Measurements from ENCODE around the gene C3orf18.

C3orf18 gene

DNA sequence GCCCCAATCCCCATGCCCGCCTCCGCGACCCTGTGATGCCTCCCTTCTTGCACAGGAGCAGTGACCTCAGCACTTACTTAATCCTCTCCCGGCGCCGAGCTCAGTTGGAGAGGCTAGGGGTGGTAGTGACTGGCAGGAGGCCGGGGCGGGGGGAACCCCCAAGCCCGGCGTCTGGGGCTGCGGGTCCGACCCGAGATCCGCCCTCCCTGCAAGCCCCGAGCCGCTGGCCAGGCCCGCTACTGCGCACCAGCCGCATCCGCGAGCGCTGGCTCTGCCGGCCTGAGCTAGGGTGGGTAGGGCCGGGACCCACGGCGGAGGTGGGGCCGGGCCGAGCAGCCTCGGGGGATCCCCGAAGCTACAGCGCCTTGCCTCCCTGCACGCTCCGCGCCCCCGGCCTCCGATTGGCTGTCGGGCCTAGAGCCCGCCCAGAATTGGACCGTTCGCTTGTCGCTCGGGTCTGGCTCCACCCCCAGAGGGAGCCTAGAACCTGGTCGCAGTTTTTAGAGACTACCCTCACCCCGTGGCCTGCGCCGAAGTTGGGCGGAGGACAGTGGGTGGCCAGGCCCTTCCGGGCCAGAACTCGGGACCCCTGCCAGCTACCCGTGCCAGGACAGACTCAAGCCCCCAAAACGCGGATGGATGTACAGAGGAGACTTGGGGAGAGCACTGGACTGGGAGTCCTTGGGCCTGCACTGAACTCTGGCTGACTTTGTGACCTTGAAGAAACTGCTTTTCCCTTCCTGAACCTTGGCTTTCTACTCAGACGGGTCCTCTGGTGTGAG is at the start of gene C3orf18:
C3orf18 (minus strand) TSS at position 362 of the 782 bp plus-strand sequence. CDS start 2,048 bp downstream, outside the sequence.
- DNase-seq = peak; percentile 93

DNA sequence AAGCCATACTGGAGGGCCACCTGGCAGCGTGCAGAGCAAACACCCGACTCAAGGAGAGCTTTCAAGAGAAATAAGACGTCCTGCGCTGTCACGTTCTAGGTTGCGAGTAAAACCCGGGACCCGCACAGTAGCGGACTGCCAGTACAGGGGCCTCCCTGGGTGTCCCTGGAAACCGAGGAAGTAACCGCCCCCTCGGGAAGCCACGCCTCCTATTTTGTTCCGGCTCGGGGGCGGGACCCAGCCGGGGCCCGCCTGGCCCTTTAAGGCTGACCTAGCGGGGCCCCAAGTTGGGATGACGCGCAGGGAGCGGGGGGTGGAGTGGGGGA is 49.2 kb upstream of the C3orf18 start:
- peak; percentile 94 for DNase-seq

- peak; percentile 80 for DNase-seq
Observed at GRCh38 chr3:50616003-50616769, 48.6 kb upstream of the C3orf18 start.

DNA sequence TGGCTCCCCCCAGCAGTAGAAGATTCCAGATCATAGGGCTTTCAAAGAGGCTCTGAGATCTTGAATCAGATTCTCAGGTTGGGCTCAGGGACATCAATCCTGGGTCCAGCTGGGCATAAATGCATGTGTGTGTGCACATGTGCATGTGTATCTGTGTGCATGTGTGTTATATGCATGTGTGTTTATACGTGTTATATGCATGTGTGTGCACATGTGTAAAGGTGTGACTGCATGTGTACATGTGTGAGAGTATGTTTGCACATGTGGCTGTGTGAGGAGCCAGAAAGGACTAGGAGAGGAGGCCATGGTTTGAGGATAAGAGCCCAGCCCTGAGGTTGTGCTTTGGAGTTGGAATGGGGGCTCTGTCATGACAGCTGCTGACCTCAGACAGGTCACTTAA is 47.6 kb upstream of the C3orf18 start:
- DNase-seq = no peak

DNA sequence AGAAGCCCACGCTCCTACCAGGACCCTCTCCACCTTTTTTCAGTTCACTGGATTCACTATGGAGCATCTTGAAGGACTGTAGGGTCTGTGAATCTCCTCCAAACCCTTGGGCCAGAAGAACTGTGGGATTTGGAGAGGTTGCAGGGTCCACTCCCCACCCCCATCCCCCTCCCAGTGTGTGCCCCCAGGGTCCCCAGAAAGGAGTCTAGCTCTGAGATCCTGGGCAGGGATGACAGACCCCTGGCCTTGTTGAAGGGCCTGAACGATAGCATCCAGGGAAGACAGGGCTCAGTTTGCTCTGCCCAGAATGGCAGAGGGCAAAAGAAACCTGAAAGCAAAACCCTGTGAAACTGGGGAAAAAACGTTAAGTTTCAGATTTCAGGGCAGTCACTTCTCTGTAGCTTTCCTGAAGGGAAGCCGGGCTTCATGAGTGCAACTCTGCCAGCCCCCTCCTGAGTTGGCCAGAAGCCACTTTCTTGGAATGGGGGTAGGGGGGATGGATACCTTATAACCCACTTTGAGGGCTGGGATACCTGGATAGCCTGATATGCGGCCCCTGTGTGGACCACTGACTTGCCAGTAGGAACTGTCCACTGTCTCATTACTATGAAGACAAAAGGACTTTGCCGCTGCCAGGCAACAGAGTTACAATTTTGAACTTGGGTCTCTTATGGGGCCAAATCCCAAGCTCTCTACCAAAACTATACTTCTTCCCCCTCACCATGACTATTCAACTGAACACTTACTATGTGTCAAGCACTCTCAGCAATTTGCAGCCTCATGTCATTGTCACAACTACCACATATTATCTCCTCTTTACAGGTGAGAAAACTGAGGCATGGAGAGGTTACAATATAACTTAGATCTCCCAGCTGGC is 45.7 kb upstream of the C3orf18 start:
- no peak for DNase-seq

GRCh38 chr3:50612234-50612882 is 44.8 kb upstream of the C3orf18 start:
- no peak for DNase-seq

DNA sequence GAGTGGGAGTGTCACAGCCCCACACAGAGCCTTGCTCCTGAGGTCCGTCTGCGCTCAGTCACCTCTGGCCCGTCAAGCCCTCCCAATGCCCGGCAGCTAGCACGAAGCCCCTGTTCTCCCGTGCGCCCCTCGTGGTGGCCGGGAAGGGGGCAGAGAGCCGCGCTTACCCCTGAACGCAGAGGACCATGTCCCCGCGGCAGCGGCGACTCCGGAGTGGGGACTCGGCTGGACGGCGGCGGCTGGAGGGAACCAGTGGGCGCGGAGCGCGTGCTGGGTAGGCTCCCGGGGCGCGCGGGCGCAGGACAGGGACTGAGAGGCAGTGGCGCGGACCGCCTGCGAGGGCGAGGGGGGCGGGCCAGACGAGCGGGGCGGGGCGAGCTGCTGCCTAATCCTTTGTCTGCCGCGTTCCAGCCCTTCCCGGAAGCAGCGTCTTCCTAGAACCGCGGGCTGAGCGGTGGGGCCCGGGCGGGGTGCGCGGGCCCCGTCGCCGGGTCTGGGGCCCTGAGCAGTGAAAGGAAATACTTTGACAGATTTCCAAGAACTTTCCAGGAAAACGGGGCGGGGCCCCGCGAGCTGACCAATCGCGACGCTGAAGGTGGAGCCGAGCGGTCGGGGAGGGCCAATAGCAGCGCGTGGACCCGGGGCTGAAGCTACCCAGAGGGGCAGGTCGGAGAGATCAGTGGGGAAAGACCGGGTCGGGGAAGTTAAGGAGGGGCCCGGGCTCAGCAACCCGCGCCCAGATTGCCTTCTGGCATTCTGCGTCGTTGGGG is 44.1 kb upstream of the C3orf18 start, which contains the start of gene CISH:
CISH (minus strand) TSS at position 311 of the 770 bp plus-strand sequence; CDS start at position 187, 124 bp downstream.
- peak; percentile 96 for DNase-seq

DNA sequence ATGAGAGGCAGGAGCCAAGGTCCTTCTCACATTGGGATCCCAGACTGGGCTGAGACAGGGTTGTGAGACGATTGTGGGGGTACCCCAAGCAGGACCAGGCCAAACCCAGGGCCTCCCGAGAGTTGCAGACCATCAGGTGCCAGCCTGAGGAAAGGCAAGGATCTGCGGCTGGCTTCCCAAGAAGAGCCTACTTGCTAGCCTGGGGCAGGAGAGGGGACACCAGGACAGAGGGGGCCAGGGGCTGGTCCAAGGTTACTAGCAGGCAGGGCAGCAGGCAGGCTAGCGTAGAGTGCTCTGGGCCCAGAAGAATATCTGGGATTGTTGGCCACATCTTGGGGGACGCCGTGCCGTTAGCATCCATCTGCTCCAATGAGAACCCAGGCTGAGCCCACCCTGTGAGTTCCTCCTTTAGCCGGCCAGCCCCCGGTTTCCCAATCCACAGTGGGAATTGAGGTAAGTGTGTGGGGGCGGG is 43.5 kb upstream of the C3orf18 start:
- no peak for DNase-seq

- no peak for DNase-seq
Observed at GRCh38 chr3:50610181-50610971, 42.8 kb upstream of the C3orf18 start.

DNA sequence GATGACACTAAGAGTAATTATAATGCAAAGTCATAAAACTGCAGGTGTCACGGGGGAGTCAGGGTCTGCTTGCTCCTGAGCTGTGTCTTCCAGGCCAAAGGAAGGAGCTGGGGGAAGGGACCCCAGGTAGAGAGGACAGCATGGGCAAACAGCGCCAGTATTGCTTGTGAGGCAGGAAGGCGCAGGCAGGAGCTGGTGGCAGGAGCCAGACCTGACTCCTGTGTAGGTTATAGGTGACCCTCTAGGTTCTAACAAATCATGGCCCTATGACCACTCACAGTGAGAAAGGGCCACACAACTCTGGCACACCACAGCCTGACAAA is 42.2 kb upstream of the C3orf18 start:
- DNase-seq = no peak

DNA sequence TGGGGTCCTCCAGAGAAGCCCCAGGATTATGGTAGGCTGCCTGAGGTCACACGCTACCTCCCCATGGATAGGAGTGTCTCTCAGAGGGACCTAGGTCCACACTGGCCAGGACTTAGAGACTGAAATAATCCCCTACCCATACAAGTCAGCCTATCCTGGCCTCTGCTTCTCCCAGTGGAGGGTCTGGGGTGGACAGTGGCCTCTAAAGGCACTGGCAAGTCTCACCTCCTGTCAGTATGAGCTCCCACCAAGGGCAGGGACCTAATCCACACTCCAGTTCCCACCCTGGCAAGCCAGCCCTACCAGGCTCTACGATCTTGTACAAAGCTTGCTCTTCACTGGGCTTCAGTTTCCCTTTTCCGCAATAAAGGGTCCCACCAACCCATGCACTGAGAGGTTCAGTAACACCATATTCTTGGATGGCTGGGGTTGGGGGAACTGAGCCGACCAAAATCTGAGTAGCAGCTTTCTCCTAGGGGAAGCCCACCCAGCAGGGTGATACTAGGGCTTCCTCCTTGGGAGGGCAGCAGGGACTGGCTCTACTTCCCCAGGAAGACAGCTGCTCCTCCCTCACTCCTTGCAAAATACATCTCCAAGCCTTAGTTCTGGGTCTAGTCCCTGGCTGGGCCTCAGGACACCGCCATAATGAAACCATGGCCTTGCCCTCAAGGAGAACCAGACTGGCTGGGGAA is 41.7 kb upstream of the C3orf18 start:
- DNase-seq = no peak

- DNase-seq = no peak
Observed at GRCh38 chr3:50608278-50608677, 40.7 kb upstream of the C3orf18 start.

- no peak for DNase-seq
Observed at GRCh38 chr3:50607271-50608091, 39.9 kb upstream of the C3orf18 start.

- no peak for DNase-seq
Observed at GRCh38 chr3:50606596-50606995, 39.0 kb upstream of the C3orf18 start.

DNA sequence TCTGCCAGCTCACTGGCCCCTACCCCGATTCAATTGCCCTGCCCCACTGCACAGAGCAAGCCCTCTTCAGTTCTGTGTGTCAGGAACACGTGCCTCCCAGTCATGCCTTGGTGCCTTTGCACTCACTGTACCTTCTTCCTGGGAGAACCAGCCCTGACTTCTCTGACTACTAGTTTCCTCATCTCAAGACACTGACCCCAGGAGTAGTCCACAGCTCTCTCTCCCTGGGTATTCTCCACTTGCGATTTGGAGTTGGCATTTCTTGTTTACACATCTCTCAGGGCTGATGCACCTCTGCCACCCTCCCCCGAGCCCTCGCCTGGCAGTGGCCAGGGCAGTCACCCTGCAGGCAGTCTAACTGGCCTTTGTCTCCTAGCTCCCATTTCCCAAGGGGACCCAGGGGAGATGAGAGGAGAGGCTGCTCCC is 38.4 kb upstream of the C3orf18 start:
- no peak for DNase-seq

DNA sequence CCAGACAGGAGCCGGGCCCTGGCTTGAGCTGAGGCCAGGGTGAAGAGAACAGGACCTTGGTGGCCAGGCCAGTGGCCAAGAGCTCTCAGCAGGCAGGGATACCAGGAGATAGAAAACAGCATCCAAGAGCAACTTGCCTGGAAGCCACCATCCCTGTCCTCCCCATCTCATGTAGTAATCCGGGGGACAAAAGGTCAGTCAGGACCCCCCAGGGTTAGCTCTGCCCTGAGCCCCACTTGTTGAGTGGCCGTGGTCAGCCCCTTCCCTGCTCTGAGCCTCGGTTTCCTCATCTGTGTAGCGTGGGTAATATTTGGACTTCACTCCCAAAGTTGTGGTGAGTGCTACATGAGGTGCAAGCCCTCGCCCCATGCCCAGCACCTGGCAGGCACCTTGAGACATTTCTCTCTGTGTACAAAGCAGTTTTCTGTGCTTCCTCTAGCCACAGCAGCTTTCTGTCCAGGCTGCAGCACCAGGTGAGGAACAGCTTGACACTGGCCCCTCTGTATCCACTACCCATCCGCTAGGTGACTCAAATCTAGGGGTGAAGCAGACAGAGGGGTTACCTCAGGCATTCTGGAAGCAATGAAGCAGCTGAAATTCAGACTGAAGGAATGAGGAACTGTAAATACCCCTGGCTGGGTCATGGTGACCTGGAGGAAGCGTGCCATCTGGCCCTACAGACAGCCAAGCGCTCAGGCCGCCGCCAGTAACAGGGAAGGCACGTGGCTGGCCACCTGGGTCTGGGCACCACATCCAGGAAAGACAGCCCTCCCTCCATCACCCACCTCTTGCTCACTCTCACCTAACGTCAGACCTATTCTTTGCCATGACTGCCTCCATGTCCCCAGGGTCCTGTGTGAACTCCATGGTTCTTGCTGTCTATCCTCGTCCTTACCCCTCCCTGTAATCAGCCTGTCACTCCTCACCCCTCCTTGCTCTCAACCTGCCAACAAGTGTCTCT is 37.4 kb upstream of the C3orf18 start:
- no peak for DNase-seq

- no peak for DNase-seq
Observed at GRCh38 chr3:50604110-50604621, 36.6 kb upstream of the C3orf18 start.
